ENCODE results near the gene MAP4K3.
"Not testable (repeated sequence)": the region's sequence is repeated elsewhere in the genome, so short reads cannot be mapped to it uniquely, and the experiment has no call there.

Gene MAP4K3

GRCh38 chr2:39362595-39362994 lies 74.5 kb downstream of the MAP4K3 start:
- TF ChIP-seq, protein P1, sequence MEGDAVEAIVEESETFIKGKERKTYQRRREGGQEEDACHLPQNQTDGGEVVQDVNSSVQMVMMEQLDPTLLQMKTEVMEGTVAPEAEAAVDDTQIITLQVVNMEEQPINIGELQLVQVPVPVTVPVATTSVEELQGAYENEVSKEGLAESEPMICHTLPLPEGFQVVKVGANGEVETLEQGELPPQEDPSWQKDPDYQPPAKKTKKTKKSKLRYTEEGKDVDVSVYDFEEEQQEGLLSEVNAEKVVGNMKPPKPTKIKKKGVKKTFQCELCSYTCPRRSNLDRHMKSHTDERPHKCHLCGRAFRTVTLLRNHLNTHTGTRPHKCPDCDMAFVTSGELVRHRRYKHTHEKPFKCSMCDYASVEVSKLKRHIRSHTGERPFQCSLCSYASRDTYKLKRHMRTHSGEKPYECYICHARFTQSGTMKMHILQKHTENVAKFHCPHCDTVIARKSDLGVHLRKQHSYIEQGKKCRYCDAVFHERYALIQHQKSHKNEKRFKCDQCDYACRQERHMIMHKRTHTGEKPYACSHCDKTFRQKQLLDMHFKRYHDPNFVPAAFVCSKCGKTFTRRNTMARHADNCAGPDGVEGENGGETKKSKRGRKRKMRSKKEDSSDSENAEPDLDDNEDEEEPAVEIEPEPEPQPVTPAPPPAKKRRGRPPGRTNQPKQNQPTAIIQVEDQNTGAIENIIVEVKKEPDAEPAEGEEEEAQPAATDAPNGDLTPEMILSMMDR (IDR thresholded peaks at IDR 0.05; ENCODE audit: control insufficient read depth, extremely low read depth, insufficient read depth): no peak
- DNase-seq (ENCODE audit: low read depth): no peak
- no peak overlapping the region for H3K4me3 ChIP-seq (ENCODE audit: low read depth, low read length)

DNA sequence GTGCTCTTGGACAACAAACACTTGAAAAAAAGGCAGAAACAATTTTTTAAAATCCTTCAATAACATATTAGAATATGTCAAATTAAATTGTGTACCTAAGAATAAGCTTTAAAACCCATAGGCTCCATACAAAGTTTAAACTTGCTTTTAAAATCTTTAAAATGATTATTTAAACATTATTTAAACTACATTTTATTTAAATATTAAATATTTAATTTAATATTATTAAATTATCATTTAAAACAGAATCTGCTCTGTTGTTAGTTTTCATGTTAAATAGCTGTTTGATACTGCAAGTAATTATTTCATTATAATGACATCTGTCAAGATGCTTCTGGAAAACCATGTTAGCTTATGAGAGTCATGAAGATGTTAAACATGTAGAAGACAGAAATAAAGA lies 75.6 kb downstream of the MAP4K3 start:
- TF ChIP-seq, protein P1 (IDR thresholded peaks at IDR 0.05; ENCODE audit: control insufficient read depth, extremely low read depth, insufficient read depth): no peak
- no peak for DNase-seq (ENCODE audit: low read depth)
- H3K4me3 ChIP-seq (ENCODE audit: low read depth, low read length): no peak overlapping the region

DNA sequence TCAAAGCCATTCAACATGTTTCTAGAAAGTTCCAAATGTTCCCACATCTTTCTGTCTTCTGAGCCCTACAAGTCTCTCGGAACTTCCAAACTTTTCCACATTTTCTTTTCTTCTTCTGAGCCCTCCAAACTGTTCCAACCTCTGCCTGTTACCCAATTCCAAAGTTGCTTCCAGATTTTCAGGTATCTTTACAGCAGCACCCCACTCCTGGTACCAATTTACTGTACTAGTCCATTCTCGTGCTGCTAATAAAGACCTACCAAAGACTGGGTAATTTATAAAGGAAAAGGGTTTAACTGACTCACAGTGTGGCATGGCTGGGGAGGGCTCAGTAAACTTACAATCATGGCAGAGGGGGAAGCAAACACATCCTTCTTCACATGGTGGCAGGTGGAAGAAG lies 76.7 kb downstream of the MAP4K3 start:
- not testable (repeated sequence) for DNase-seq (ENCODE audit: low read depth); H3K4me3 ChIP-seq (ENCODE audit: low read depth, low read length)

GRCh38 chr2:39359453-39360038 lies 77.5 kb downstream of the MAP4K3 start:
- TF ChIP-seq, protein P1 (IDR thresholded peaks at IDR 0.05; ENCODE audit: control insufficient read depth, extremely low read depth, insufficient read depth): no peak
- no peak overlapping the region for H3K4me3 ChIP-seq (ENCODE audit: low read depth, low read length)

GRCh38 chr2:39356922-39357639 lies 80.0 kb downstream of the MAP4K3 start:
- no peak for DNase-seq (ENCODE audit: low read depth)
- TF ChIP-seq, protein P1 (IDR thresholded peaks at IDR 0.05; ENCODE audit: control insufficient read depth, extremely low read depth, insufficient read depth): no peak
- no peak overlapping the region for H3K4me3 ChIP-seq (ENCODE audit: low read depth, low read length)

More at GRCh38 chr2:39359453-39360038, 77.5 kb downstream of the MAP4K3 start:
- no peak for DNase-seq (ENCODE audit: low read depth)

DNA sequence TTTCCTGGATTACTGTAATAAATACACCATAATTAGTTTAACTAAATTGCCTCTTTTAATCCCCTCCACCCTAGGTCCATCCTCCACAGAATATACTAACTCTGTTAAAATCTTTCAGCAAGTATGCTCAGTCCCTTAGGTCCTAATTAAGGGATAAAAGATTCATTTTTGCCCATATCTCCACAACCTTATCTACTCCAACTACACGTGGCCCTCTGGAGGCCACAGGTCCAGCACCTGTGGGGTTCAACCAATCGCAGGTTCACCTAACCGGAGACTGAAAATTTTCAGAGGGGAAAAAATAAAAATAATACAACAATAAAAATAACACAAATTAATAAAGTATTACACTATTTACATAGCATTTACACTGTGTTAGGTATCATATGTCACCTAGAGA lies 86.4 kb downstream of the MAP4K3 start:
- TF ChIP-seq, protein P1 (IDR thresholded peaks at IDR 0.05; ENCODE audit: control insufficient read depth, extremely low read depth, insufficient read depth): no peak
- no peak overlapping the region for H3K4me3 ChIP-seq (ENCODE audit: low read depth, low read length)
- no peak for DNase-seq (ENCODE audit: low read depth)

DNA sequence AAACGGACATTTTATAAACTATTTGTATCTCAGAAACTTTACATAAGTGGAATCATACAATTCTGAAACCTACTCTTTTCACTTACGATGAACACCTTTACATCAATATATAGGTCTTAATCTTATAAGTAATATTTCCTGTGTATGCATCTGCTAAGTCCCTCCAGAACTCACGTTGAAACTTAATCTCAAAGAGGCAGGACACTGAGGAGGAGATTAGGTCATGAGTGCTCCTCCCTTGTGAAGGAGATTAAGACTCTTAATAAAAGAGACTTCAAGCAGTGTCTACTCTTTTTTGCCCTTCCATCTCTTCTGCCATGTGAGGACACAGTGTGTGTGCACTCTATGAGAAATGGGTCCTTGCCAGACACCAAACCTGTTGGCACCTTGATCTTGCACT lies 98.6 kb downstream of the MAP4K3 start:
- DNase-seq (ENCODE audit: low read depth): no peak
- TF ChIP-seq, protein P1 (IDR thresholded peaks at IDR 0.05; ENCODE audit: control insufficient read depth, extremely low read depth, insufficient read depth): no peak

More for the DNA sequence above, 98.6 kb downstream of the MAP4K3 start:
- H3K4me3 ChIP-seq (ENCODE audit: low read depth, low read length): no peak overlapping the region

Measured in LNCaP clone FGC (cell line).